HG03280 (cell line): ENCODE results near the gene PLPP4.

Experiments
- ATAC-seq: cut with Tn5 transposase; IDR thresholded peaks from one replicate; pipeline ENCODE4 v1.9.1; 2021; ENCODE audit warnings: mild to moderate bottlenecking, moderate library complexity; ENCODE audit not compliant: unreplicated experiment

Gene PLPP4

GRCh38 chr10:120572307-120572706 is 115.3 kb downstream of the PLPP4 start:
- no peak for ATAC-seq

- no peak for ATAC-seq
Observed at GRCh38 chr10:120573355-120573754, 116.3 kb downstream of the PLPP4 start.

GRCh38 chr10:120574981-120575380 is 118.0 kb downstream of the PLPP4 start:
- no peak for ATAC-seq

GRCh38 chr10:120575411-120575810 is 118.4 kb downstream of the PLPP4 start:
- no peak for ATAC-seq

GRCh38 chr10:120578134-120578533 is 121.1 kb downstream of the PLPP4 start:
- no peak for ATAC-seq

GRCh38 chr10:120578890-120579289 is 121.9 kb downstream of the PLPP4 start:
- no peak for ATAC-seq

GRCh38 chr10:120580918-120581895 is 124.2 kb downstream of the PLPP4 start:
- no peak for ATAC-seq

GRCh38 chr10:120582753-120583152 is 125.7 kb downstream of the PLPP4 start:
- ATAC-seq, result no peak

GRCh38 chr10:120583424-120584108 is 126.5 kb downstream of the PLPP4 start:
- no peak for ATAC-seq

- no peak for ATAC-seq
Observed at GRCh38 chr10:120584786-120585185, 127.8 kb downstream of the PLPP4 start.

- no peak for ATAC-seq
Observed at GRCh38 chr10:120586471-120586872, 129.4 kb downstream of the PLPP4 start.

- ATAC-seq, result no peak
Observed at GRCh38 chr10:120587061-120587460, 130.0 kb downstream of the PLPP4 start.

- ATAC-seq, result no peak
Observed at GRCh38 chr10:120588311-120588710, 131.3 kb downstream of the PLPP4 start.

GRCh38 chr10:120593693-120594092 is 136.7 kb downstream of the PLPP4 start:
- no peak for ATAC-seq

- no peak for ATAC-seq
Observed at GRCh38 chr10:120597902-120598301, 140.9 kb downstream of the PLPP4 start.

- no peak for ATAC-seq
Observed at GRCh38 chr10:120598386-120598785, 141.4 kb downstream of the PLPP4 start.

- no peak for ATAC-seq
Observed at GRCh38 chr10:120599200-120599724, 142.2 kb downstream of the PLPP4 start.

- ATAC-seq, result no peak
Observed at GRCh38 chr10:120600871-120601649, 144.0 kb downstream of the PLPP4 start.

- ATAC-seq, result no peak
Observed at GRCh38 chr10:120601999-120602398, 145.0 kb downstream of the PLPP4 start.

- no peak for ATAC-seq
Observed at GRCh38 chr10:120605410-120605809, 148.4 kb downstream of the PLPP4 start.
